Measurements from ENCODE around the gene CIBAR2. TPM values are rescaled to one million over a fixed set of nuclear protein-coding genes. Genes with fewer than 3 reads are reported as not detected.

Gene CIBAR2
- total and polyA plus RNA-seq, 2 experiments from 2014 or later, result 0.13 TPM; not detected in 1

DNA sequence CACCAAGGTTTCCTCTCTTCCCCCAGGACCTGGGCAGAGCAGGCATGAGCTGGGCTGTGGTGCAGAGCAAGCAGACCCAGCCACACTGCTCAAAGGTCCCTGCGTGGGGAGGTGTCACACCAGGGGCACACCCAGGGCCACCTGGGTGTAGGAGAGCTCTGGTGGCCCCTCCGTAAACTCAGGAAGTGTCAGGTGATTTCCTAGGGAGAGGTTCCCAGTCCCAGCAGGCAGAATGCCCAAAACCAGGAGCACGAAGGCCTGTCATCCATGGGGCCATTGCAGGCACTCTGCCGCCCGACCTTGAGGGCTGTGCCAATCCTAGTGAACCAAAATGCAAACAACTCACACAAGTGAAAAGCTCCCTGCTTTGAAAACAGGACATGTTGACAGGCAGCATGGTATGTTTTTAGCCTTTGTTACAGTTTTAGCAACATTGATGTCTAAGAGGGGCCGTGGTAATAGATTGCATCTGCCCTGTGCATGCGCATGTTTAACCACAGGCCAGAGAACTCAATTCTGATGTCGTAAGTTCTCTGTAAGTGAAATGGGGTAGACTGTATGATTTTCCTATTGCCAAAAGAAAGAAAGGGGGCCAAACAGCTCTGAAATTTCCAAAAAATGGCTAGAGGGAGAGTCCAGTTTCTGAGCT, 21.3 kb downstream of the CIBAR2 start:
- Histone ChIP-seq H3K27ac (peak overlapping the region; percentile 8), H3K4me1 (ENCODE audit: insufficient read depth) (peaks cover 16% of the 10 kb centered on the region), H3K27me3 (no peaks in the 10 kb centered on the region), H3K36me3 (replicated peaks; ENCODE audit: insufficient read depth, low read depth) (no peaks in the 10 kb centered on the region), H3K9me3 (ENCODE audit: low read depth) (no peaks in the 10 kb centered on the region), H3K9me2 (replicated peaks; ENCODE audit: insufficient read depth) (no peaks in the 10 kb centered on the region), H3K79me2 (no peaks in the 10 kb centered on the region), H3K4me3 (no peak overlapping the region), H2AFZ (no peak overlapping the region), H3K4me2 (peak overlapping the region; percentile 2), H4K20me1 (ENCODE audit: insufficient read depth, poor library complexity, severe bottlenecking) (no peaks in the 10 kb centered on the region)
- 76% methylated on average over 8 of the region's 8 CpGs for WGBS (ENCODE audit: low lambda C conversion rate, missing lambda C conversion rate)
- no peak for DNase-seq (ENCODE audit: low spot score)
- TF ChIP-seq EZH2phosphoT487 (IDR thresholded peaks at IDR 0.05; ENCODE audit: low read depth, severe bottlenecking, unreplicated experiment), result no peak
- TF ChIP-seq, protein P1, sequence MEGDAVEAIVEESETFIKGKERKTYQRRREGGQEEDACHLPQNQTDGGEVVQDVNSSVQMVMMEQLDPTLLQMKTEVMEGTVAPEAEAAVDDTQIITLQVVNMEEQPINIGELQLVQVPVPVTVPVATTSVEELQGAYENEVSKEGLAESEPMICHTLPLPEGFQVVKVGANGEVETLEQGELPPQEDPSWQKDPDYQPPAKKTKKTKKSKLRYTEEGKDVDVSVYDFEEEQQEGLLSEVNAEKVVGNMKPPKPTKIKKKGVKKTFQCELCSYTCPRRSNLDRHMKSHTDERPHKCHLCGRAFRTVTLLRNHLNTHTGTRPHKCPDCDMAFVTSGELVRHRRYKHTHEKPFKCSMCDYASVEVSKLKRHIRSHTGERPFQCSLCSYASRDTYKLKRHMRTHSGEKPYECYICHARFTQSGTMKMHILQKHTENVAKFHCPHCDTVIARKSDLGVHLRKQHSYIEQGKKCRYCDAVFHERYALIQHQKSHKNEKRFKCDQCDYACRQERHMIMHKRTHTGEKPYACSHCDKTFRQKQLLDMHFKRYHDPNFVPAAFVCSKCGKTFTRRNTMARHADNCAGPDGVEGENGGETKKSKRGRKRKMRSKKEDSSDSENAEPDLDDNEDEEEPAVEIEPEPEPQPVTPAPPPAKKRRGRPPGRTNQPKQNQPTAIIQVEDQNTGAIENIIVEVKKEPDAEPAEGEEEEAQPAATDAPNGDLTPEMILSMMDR (IDR thresholded peaks at IDR 0.05; ENCODE audit: poor library complexity), result no peak
- no peak for TF ChIP-seq EZH2 (IDR thresholded peaks at IDR 0.05; ENCODE audit: borderline replicate concordance)

DNA sequence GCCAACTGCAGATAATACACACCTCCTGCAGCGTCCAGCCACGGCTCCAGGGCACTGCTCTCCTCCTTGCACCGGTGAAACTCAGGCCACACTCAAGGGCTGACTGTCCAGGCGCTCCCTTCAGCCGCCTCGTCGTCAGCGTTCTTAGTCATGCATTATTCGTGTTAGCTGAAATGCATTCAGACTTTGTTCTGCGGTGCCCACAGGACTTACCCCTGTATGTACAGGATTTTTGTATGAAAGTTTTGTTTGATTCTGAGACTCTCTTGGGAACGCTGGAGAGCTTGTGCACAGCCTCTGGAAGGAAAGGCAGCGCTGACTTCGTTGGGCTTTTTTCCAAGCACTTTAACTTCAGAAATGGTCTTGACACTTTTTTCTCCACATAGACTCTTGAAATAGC, 22.1 kb downstream of the CIBAR2 start:
- H3K4me1 ChIP-seq (ENCODE audit: insufficient read depth), result peaks cover 16% of the 10 kb centered on the region
- no peaks in the 10 kb centered on the region for H3K27me3 ChIP-seq
- no peaks in the 10 kb centered on the region for H3K36me3 ChIP-seq (replicated peaks; ENCODE audit: insufficient read depth, low read depth)
- no peak overlapping the region for H3K27ac ChIP-seq
- no peaks in the 10 kb centered on the region for H3K9me2 ChIP-seq (replicated peaks; ENCODE audit: insufficient read depth)
- H3K4me2 ChIP-seq, result no peak overlapping the region
- no peaks in the 10 kb centered on the region for H3K79me2 ChIP-seq
- no peak overlapping the region for H3K4me3 ChIP-seq
- H2AFZ ChIP-seq, result no peak overlapping the region
- no peaks in the 10 kb centered on the region for H4K20me1 ChIP-seq (ENCODE audit: insufficient read depth, poor library complexity, severe bottlenecking)
- no peak for DNase-seq (ENCODE audit: low spot score)
- TF ChIP-seq EZH2phosphoT487 (IDR thresholded peaks at IDR 0.05; ENCODE audit: low read depth, severe bottlenecking, unreplicated experiment) (no peak), EZH2 (IDR thresholded peaks at IDR 0.05; ENCODE audit: borderline replicate concordance) (no peak)
- TF ChIP-seq, protein P1 (IDR thresholded peaks at IDR 0.05; ENCODE audit: poor library complexity), result no peak
- no peaks in the 10 kb centered on the region for H3K9me3 ChIP-seq (ENCODE audit: low read depth)
- 85% methylated on average over 13 of the region's 13 CpGs for WGBS (ENCODE audit: low lambda C conversion rate, missing lambda C conversion rate)

DNA sequence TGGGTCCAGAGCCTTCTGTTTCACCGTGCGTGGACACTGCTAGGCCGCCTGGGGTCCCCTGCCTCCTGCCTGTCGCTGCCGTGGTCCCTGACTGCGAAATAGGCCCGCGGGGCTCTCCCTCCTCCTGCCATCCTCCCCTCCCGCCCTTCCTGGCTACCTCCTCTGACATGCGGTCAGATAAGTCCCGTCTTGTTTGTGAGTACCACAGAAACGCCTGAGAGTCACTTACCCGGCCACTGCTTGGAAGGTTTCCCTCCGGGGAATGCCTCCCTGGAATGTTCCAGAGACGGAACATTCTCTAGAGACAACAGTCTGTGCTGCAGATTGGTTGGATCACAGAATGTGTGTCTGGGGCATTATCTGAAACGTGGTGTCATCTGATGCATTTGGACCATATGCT, 22.7 kb downstream of the CIBAR2 start:
- WGBS (ENCODE audit: low lambda C conversion rate, missing lambda C conversion rate), result 76% methylated on average over 16 of the region's 16 CpGs
- H3K4me3 ChIP-seq, result no peak overlapping the region

More for the DNA sequence above, 22.7 kb downstream of the CIBAR2 start:
- Histone ChIP-seq H3K9me3 (ENCODE audit: low read depth) (no peaks in the 10 kb centered on the region), H3K4me2 (no peak overlapping the region), H3K4me1 (ENCODE audit: insufficient read depth) (peaks cover 16% of the 10 kb centered on the region), H3K36me3 (replicated peaks; ENCODE audit: insufficient read depth, low read depth) (no peaks in the 10 kb centered on the region), H4K20me1 (ENCODE audit: insufficient read depth, poor library complexity, severe bottlenecking) (no peaks in the 10 kb centered on the region), H3K27ac (peak overlapping the region; percentile 7), H3K79me2 (no peaks in the 10 kb centered on the region), H3K27me3 (no peaks in the 10 kb centered on the region), H3K9me2 (replicated peaks; ENCODE audit: insufficient read depth) (no peaks in the 10 kb centered on the region), H2AFZ (no peak overlapping the region)
- no peak for DNase-seq (ENCODE audit: low spot score)
- TF ChIP-seq, protein P1 (IDR thresholded peaks at IDR 0.05; ENCODE audit: poor library complexity), result no peak
- TF ChIP-seq EZH2phosphoT487 (IDR thresholded peaks at IDR 0.05; ENCODE audit: low read depth, severe bottlenecking, unreplicated experiment) (no peak), EZH2 (IDR thresholded peaks at IDR 0.05; ENCODE audit: borderline replicate concordance) (no peak)

Measured in hepatocyte (in vitro differentiated cells).